OCI-LY1 (cell line): ENCODE results near the gene BATF.

Experiments
- H2AFZ ChIP-seq: fragments of 200-600 bp; sonication (generic), shearing (Covaris generic); 2 replicates; pipeline ENCODE4 v1.6.0; 2014; ENCODE audit warnings: antibody characterized with exemption, mild to moderate bottlenecking, low read length
- H3F3A ChIP-seq: fragments of 200-600 bp; sonication (generic), shearing (Covaris generic); 2 replicates; pipeline ENCODE4 v1.6.0; 2014; ENCODE audit warnings: mild to moderate bottlenecking, antibody characterized with exemption, low read length, moderate library complexity; ENCODE audit not compliant: insufficient read depth
- H3K27ac ChIP-seq: fragments of 200-600 bp; sonication (generic); 2 replicates; pipeline ENCODE4 v1.5.1; 2014; ENCODE audit warnings: low read length, mixed run types, mild to moderate bottlenecking, low read depth; ENCODE audit not compliant: poor library complexity, severe bottlenecking
- H3K27me3 ChIP-seq: fragments of 200-600 bp; sonication (generic); 2 replicates; pipeline ENCODE4 v1.6.0; 2014; ENCODE audit warnings: antibody characterized with exemption, mild to moderate bottlenecking, low read length, moderate library complexity; ENCODE audit not compliant: insufficient read depth
- H3K36me3 ChIP-seq: fragments of 200-600 bp; sonication (generic); 2 replicates; pipeline ENCODE4 v1.6.1; 2014; ENCODE audit warnings: mild to moderate bottlenecking, antibody characterized with exemption, low read length, moderate library complexity, mixed read lengths; ENCODE audit not compliant: insufficient read depth
- H3K4me1 ChIP-seq: fragments of 200-600 bp; sonication (generic); 2 replicates; pipeline ENCODE4 v1.5.1; 2014; ENCODE audit warnings: mild to moderate bottlenecking, low read length, moderate library complexity; ENCODE audit not compliant: insufficient read depth, severe bottlenecking
- H3K4me2 ChIP-seq: fragments of 200-600 bp; sonication (generic), shearing (Covaris generic); 2 replicates; pipeline ENCODE4 v1.6.1; 2014; ENCODE audit warnings: low read length
- H3K4me3 ChIP-seq: fragments of 200-600 bp; sonication (generic); 2 replicates; pipeline ENCODE4 v1.5.1; 2014; ENCODE audit warnings: low read length, low read depth, mild to moderate bottlenecking, mixed read lengths; ENCODE audit not compliant: poor library complexity, severe bottlenecking
- H3K79me2 ChIP-seq: fragments of 200-600 bp; shearing (Covaris generic); 2 replicates; pipeline ENCODE4 v1.6.1; 2016; ENCODE audit warnings: mixed run types, low read length, mixed read lengths; ENCODE audit not compliant: insufficient read depth
- H3K9ac ChIP-seq: fragments of 200-600 bp; sonication (generic), shearing (Covaris generic); 2 replicates; pipeline ENCODE4 v1.6.1; 2014; ENCODE audit warnings: mild to moderate bottlenecking, low read length, mixed read lengths
- H3K9me2 ChIP-seq: fragments of 200-600 bp; sonication (generic), shearing (Covaris generic); 2 replicates; pipeline ENCODE4 v1.6.1; 2014; ENCODE audit warnings: low read depth, mild to moderate bottlenecking, low read length, mixed read lengths
- H3K9me3 ChIP-seq: fragments of 200-600 bp; shearing (Covaris generic); 2 replicates; pipeline ENCODE4 v1.6.1; 2014; ENCODE audit warnings: low read length, mixed read lengths
- H4K20me1 ChIP-seq: fragments of 200-600 bp; sonication (generic), shearing (Covaris generic); 2 replicates; pipeline ENCODE4 v1.6.0; 2016; ENCODE audit warnings: mild to moderate bottlenecking, low read length; ENCODE audit not compliant: insufficient read depth
- EZH2 ChIP-seq: fragments of 200-600 bp; sonication (generic), shearing (Covaris generic); IDR thresholded peaks from 2 replicates; pipeline ENCODE4 v1.8.0; 2017; ENCODE audit warnings: borderline replicate concordance, mixed run types, mild to moderate bottlenecking, antibody characterized with exemption, low read length, moderate library complexity, mixed read lengths
- TF ChIP-seq, protein P1 (sequence below): fragments of 200-600 bp; sonication (generic), shearing (Covaris generic); IDR thresholded peaks from 2 replicates; pipeline ENCODE4 v1.5.1; 2017; ENCODE audit warnings: mild to moderate bottlenecking, antibody characterized with exemption, low read length, moderate library complexity, mixed read lengths

BATF gene

DNA sequence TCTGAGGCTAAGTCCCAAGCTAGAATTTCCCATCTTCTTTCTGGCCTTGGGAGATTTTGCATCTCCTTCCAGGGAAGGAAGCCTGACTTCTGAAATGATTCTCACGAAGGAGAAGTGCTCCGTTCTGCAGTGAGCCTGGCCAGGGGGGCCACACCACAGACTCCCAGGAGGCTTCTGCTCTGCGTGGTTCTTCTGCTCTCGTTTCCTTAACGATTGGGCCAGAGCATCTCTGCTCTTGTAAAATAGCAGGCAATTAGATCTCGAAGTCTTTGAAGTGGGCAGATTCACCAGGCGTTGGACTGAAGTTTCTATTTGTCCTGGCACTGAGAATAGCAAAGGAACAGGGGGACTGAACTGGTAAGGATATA is 6.7 kb upstream of the BATF start:
- Histone ChIP-seq H3K4me1 (peaks cover 17% of the 10 kb centered on the region), H3K9ac (no peak overlapping the region), H2AFZ (no peak overlapping the region), H3K9me3 (peaks cover 5% of the 10 kb centered on the region; the same call in 1 of the 2 replicates), H3K27ac (no peak overlapping the region), H3K4me3 (peak overlapping the region; percentile 38), H3K27me3 (0 out of 2 replicates have a peak, but pooled peaks cover 5% of the 10 kb centered on the region), H4K20me1 (no peaks in the 10 kb centered on the region), H3K79me2 (no peaks in the 10 kb centered on the region), H3K9me2 (no peaks in the 10 kb centered on the region), H3K36me3 (no peaks in the 10 kb centered on the region), H3K4me2 (peak overlapping the region; percentile 58), H3F3A (no peaks in the 10 kb centered on the region)
- TF ChIP-seq EZH2: no peak
- TF ChIP-seq, protein P1, sequence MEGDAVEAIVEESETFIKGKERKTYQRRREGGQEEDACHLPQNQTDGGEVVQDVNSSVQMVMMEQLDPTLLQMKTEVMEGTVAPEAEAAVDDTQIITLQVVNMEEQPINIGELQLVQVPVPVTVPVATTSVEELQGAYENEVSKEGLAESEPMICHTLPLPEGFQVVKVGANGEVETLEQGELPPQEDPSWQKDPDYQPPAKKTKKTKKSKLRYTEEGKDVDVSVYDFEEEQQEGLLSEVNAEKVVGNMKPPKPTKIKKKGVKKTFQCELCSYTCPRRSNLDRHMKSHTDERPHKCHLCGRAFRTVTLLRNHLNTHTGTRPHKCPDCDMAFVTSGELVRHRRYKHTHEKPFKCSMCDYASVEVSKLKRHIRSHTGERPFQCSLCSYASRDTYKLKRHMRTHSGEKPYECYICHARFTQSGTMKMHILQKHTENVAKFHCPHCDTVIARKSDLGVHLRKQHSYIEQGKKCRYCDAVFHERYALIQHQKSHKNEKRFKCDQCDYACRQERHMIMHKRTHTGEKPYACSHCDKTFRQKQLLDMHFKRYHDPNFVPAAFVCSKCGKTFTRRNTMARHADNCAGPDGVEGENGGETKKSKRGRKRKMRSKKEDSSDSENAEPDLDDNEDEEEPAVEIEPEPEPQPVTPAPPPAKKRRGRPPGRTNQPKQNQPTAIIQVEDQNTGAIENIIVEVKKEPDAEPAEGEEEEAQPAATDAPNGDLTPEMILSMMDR: no peak

DNA sequence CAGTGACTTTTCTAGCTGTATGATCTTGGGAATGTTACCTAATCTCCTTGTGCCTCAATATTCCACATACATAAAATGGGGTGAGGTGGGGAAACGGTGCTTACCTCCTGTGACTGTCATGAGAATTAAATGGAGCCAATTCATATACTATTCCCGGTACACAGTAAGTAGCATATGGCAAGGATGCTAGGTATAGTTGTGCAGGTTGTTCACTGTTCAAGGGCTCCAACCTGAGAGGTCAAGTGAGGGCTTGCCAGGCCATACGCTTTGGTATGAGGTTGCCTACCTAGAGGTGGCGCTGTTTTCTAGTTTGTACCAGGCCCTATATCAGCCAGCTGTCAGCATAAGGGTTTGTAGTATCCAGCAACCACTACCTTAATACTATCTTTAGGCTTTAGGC is 3.6 kb upstream of the BATF start:
- H3K4me3 ChIP-seq: no peak overlapping the region
- H3K4me2 ChIP-seq: no peak overlapping the region
- no peaks in the 10 kb centered on the region for H3K36me3 ChIP-seq
- no peak overlapping the region for H3K9ac ChIP-seq
- no peaks in the 10 kb centered on the region for H3K27me3 ChIP-seq
- H2AFZ ChIP-seq: no peak overlapping the region
- H4K20me1 ChIP-seq: no peaks in the 10 kb centered on the region
- TF ChIP-seq EZH2: no peak
- TF ChIP-seq, protein P1: peak; percentile 67
- H3K9me3 ChIP-seq: no peaks in the 10 kb centered on the region
- no peak overlapping the region for H3K27ac ChIP-seq
- peaks cover 30% of the 10 kb centered on the region for H3K4me1 ChIP-seq
- H3K9me2 ChIP-seq: no peaks in the 10 kb centered on the region
- no peaks in the 10 kb centered on the region for H3F3A ChIP-seq
- H3K79me2 ChIP-seq: no peaks in the 10 kb centered on the region

DNA sequence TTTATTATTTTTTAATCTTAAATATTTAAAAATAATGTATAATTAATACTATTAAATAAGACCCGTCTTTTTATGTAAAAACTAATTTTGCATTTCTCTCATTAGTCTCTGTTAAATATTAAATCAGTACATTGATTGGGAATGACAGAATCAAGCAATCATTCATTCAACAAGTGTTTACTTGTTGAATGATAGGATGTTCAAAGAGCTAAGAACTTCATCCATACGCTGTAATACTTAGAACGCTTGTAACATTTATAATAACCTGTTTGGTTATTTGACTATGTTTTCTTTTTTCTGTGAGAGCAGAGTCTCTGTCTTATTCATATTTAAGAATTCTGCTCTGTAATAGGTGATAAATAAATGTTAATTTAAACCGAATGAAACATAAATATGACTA is 2.9 kb upstream of the BATF start:
- H3F3A ChIP-seq: no peaks in the 10 kb centered on the region
- no peaks in the 10 kb centered on the region for H4K20me1 ChIP-seq
- H3K4me2 ChIP-seq: no peak overlapping the region
- no peaks in the 10 kb centered on the region for H3K9me3 ChIP-seq
- H3K27me3 ChIP-seq: no peaks in the 10 kb centered on the region; the same call in 1 of the 2 replicates
- no peaks in the 10 kb centered on the region for H3K36me3 ChIP-seq
- no peak overlapping the region for H2AFZ ChIP-seq
- no peak overlapping the region for H3K27ac ChIP-seq
- H3K4me1 ChIP-seq: peaks cover 28% of the 10 kb centered on the region
- H3K9me2 ChIP-seq: no peaks in the 10 kb centered on the region
- H3K9ac ChIP-seq: no peak overlapping the region
- H3K79me2 ChIP-seq: no peaks in the 10 kb centered on the region
- no peak overlapping the region for H3K4me3 ChIP-seq
- TF ChIP-seq, protein P1: no peak
- TF ChIP-seq EZH2: no peak
